HG03060 (cell line): Measurements from ENCODE around the gene NRSN2.

ENCODE experiments used
- ATAC-seq: cut with Tn5 transposase; IDR thresholded peaks from one replicate; pipeline ENCODE4 v1.9.1; 2021; ENCODE audit warnings: low read depth, moderate number of reproducible peaks; ENCODE audit not compliant: unreplicated experiment

Gene NRSN2, protein sequence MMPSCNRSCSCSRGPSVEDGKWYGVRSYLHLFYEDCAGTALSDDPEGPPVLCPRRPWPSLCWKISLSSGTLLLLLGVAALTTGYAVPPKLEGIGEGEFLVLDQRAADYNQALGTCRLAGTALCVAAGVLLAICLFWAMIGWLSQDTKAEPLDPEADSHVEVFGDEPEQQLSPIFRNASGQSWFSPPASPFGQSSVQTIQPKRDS

DNA sequence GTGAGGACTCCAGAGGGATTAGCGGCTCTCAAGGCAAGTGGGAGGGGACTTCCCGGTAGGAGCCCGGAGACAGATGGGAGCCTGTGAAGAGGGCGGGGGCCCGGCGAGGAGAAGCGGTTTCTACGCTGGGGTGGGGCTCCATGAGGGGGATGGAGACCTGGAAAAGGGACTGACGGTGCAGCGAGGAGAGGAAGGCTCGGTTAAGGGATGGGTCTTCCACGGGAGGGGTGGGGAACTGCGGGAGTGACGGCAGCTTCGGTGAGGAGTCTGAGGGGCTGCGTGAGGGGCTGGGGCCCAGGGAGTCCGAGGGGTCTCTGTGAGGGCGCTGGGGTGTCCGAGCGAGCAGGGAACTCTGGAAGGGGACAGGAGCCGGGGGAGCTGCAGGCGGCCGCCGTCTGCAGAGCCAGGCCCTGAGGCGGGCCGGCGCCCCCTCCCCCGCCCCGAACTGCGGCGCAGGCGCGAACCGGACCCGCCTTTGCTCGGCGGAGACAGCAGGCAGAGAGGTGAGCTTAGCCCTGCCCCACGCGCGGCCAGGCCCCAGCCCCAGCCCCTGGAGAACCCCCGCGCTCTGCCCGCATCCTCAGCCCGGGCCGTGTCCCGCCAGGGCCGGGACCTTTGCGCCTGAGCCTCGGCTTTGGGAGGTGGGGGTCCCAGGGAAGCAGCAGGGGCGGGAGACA lies at the start of gene NRSN2:
NRSN2 (plus strand) TSS at position 472 of the 677 bp plus-strand sequence. CDS start 2,533 bp downstream, outside the sequence.
- no peak for ATAC-seq

DNA sequence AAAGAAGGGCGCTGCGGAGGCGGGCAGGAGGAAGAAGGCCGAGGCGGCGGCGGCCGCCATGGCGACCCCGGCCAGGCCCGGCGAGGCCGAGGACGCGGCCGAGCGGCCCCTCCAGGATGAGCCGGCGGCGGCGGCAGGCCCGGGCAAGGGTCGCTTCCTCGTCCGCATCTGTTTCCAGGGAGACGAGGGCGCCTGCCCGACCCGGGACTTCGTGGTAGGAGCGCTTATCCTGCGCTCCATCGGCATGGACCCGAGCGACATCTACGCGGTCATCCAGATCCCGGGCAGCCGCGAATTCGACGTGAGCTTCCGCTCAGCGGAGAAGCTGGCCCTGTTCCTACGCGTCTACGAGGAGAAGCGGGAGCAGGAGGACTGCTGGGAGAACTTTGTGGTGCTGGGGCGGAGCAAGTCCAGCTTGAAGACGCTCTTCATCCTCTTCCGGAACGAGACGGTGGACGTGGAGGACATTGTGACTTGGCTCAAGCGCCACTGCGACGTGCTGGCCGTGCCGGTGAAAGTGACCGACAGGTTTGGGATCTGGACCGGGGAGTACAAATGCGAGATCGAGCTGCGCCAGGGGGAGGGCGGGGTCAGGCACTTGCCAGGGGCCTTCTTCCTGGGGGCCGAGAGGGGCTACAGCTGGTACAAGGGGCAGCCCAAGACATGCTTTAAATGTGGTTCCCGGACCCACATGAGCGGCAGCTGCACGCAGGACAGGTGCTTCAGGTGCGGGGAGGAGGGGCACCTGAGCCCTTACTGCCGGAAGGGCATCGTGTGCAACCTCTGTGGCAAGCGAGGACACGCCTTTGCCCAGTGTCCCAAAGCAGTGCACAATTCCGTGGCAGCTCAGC lies 48.8 kb upstream of the NRSN2 start:
- no peak for ATAC-seq

DNA sequence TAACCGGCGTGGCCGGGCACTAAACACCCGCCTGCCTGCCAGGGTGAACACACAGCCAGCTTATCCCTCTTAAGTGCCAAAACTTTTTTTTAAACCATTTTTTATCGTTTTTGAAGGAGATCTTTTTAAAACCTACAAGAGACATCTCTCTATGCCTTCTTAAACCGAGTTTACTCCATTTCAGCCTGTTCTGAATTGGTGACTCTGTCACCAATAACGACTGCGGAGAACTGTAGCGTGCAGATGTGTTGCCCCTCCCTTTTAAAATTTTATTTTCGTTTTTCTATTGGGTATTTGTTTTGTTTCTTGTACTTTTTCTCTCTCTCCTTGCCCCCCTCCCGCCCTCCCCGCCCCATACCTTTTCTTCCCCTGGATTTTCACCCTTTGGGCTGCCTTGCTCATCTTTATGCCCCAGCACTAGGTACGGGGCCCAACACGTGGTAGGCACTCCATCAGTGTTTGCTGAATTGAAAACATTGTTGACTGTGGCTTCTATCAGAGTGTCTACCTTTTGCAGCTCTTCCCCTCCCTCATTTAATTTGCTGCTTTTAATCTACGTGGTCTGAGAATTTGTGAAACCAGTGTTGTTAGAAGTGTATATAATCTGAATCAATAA lies 48.0 kb upstream of the NRSN2 start:
- no peak for ATAC-seq

DNA sequence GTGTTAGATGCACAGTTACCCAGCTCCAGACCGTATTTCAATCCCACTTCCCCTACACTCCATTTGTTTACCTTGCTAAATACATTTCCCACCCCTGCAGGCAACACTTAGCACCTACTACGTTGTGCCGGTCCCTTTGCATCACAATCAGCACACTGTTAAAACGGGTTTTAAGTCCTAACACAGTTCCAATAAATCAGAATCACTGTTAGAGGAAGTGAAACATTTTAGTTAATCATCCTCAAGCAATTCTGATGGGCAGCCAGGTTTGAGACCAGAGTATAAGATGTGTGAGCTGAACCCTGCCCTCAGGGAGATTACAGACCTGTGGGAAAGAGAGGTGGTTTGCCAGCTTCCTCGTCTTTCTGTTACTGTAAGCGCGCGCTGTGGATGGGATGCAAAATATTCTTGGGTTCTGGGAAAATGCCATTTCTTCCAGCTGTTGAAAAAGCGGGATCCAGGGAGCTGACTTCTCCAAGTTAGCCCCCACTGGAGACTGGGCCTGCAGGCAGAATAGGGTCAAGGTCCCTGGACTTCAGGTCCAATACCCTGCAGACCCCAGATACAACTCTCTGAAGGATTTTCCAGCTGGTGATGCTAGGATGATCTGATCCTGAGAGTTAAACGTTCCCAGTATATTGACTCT lies 46.4 kb upstream of the NRSN2 start:
- ATAC-seq: no peak

DNA sequence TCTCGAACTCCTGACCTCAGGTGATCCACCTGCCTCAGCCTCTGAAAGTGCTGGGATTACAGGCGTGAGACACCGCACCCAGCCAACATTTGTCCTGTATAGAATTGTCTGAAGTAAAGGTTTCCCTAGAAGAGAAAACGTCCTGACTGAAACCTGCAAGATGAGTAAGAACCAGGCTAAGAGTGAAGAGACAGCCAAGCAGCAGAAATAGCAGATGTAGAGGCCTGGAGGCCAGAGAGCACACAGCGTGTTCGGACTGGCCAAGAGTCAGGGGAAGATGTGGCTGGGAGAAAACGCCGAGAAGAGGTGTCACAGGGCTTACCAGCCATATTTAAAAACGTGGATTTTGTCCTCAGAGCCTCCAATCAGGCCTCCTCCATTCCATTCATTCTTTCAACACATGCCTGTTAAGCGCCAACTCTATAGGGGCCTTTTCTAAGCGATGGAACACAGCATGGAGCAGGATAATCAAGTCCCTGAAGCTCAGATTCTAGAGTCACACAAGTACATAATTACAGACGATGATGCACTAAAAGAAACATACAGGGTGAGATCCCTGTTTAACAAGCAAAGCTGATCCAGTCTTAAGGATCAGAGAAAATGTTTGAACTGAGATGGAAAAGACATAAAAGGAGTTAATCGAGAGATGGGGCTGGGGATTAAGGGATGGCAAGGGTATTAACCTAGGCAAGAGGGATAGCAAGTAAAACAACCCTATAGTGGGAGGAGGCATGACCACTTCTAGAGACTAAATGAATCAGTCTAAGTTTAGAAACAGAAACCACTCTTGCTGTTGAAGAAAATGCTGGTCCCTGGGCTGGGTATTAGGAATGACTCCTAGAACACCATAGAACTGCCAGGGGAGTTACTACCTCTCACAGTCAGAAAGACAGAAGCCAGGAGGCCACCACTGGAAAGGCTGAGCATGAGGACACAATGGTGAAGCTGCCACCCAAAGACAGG lies 44.7 kb upstream of the NRSN2 start:
- no peak for ATAC-seq

DNA sequence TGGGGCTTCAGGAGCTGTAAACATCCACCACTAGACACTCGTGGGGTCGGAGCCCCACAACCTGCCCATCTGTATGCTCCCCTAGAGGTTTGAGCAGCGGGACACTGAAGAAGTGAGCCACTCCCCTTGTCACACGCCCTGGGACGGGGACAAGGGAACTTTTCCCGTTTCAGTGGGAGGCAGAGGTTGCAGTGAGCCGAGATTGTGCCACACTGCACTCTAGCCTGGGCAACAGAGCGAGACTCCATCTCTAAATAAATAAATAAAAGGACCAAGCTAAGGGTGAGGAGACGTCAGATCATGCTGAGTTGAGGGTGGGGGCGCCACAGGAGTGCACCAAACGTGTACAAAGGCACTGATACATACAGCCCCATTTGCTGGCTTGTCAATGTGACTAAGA lies 41.2 kb upstream of the NRSN2 start:
- ATAC-seq: no peak

DNA sequence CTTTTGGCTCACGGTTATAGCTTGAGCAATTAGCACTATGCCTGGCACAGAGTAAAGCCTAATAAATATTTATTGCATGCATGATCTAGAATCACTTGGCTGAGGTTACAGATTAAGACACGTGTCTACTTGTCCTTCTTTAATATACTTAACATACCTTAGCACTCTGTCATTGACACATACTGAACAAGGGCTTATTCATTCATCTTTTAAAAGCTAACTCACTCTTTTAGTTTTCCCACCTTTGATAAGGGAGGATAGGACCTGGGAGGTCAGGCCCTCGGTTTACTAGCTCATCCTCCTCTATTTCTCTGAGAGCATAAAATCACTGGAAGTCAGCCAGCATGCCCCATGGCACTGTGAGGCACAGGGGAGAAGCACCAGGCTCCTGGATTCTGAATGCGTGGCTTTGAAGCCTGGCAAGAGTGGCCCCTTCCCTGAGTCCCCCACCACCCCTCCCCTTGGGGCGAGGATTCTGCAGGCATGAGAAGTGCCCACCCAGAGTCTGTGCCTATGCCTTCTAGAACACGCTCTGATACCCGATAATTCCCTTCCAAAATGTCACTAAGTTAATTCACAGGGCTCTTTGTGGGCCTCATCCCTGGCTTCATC lies 38.4 kb upstream of the NRSN2 start:
- no peak for ATAC-seq

DNA sequence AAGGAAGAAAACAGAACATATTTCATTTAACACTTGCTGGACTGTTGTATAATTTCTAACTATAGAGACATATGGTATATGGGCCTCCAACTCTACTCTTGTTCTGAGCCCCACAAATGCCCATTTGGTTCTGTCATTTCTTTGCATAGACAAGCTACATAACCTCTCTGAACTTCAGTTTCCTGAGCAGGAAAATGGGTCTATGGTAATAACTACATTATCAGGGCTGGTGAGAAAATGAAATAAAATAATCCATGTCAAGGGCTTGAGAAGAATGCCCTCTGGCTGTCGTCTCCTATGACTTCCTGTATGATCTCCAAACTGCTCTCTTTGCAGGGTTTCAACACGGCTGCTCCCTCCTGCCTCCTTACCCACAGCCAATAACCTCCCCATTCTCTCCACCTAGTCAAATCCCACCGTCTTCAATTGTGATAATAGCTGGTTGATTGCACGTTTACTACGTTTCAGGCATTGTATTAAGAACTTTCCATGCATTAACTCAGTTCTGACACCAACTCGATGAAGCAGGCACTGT lies 37.5 kb upstream of the NRSN2 start:
- ATAC-seq: no peak

DNA sequence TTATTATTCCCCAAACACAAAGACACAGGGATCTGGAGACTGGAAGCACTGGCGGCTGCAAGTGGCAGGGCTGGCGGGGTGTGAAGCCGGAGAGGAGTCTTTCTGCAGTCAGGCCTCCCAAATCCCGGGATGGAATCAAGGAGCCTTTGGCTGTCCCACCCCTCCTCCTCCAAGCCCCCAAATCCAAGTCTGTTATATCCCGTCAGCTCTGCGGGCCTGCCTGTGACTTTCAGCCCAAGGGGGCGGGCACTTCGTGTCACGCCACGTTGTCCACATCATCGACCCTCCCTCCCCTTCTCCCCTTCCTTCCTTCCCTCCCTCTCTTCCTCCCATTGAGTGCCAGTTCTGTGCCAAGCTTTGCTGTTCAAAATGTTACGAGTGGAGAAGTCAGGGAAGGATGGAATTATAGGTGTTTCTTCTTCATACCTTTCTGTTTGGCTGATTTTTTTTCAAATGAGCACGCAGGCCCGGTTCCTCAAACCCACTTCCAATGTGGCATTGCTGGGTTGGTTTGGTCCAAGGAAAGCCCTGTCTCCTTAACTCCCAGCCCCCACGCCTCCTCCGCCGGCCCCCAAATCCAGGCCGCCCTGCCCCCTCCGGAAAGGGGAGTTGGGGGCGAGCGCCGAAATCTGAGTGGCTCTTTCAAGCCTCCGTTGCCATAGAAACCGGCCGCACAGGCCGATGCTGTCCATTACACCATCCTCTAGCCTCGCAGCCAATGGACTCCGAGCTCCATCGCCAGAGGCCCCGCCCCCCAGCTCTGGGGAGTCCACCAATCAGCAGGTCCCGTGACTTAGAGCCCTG lies 36.9 kb upstream of the NRSN2 start:
- ATAC-seq: peak; percentile 90

DNA sequence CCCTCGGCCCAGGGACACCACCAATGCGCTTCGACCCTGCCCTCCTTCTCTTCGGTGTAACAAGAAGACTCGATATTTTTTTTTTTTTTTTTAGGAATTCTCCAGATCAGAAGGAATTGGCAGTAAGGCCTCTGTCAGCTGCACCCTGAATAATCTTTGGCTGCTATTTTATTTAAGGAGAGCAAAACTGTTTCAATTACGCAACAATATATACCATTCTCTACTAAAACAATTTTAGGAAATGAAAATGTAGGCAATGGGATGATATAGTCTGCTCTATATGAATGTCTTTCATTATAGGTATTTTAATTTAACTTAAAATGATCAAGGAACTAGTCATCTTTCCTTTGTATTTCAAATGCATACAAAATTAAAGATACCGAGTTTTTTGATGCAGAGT lies 36.3 kb upstream of the NRSN2 start:
- ATAC-seq: no peak

DNA sequence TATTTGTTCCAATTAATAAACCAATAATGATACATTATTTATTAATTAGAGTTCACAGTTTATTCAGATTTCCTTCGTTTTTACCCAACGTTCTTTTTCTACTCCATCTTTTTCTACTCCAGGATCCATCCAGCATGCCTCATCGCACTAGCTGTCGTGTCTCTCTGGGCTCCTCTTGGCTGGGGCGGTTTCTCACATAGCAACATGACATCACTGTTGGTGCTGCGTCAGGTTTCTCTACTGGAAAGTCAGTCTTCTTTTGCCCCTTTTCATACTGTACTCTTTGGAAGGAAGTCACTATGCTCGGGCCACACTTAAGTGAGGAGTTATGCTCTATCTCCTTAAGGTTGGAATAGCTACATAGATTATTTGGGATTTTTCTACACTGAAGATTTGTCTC lies 35.3 kb upstream of the NRSN2 start:
- ATAC-seq: no peak

DNA sequence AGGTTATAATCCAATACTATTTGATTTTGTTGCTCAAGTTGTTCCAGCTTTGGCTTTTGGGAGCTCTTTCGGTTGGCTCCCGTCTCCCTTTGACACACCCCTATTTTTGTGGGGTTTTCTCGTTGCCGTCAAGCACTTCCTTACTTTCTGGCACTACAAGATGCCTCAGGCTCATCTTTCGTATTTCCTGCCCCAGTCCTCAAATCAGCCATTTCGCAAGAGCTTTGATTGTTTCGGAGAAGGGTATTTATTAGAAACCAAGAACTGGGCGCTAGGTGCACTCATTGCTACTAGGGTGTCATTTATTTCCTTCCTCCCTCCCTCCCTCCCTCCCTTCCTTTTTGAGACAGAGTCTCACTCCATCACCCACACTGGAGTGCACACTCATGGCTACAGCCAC lies 34.8 kb upstream of the NRSN2 start:
- ATAC-seq: no peak

DNA sequence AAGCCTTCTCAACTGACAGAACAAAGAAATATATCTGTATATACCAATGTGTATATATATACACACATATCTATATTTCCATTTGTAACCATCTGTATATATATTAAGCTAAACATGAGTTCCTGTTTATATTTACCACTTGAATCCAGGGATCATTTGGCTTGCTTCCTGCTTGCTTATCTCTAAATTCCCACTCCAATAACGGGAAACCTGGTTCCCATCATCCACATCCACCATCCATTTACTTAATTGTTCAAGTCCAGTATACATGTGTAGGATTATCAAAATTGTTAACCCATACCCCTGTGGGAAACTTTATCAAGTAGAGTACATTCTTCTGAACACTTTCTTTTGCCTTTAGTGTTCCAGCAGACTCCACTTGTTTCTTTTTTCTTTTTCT lies 34.0 kb upstream of the NRSN2 start:
- no peak for ATAC-seq

DNA sequence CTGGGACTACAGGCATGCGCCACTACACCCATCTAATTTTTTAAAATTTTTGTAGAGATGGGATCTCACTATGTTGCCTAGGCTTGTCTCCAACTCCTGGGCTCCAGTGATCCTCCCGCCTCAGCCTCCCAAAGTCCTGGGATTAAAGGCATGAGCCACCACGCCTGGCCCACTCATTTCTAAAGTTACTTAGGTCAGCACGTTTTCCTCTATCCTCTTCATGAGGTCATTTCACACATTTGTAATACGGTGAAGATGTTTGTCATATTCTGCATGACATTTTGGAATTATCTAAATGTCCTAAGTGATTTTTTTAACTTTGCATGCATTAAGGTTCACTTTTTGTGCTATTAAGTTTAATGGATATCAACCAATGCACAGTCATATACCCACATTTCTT lies 33.5 kb upstream of the NRSN2 start:
- ATAC-seq: no peak

DNA sequence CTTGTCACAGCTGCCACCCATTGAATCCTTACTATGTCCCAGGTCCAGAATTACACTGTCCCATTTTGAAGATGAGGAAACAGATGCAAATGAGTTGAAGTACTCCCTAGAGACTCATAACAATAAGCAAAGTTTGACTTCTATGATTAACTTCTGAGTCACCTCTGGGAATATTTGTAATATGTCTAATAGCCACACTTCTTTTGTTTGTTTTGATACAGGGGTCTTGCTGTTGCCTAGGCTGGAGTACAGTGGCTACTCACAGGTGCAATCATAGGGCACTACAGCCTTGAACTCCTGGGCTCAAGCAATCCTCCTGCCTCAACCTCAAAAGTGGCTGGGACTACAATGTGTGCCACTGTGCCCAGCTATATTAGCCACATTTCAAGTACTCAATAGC lies 33.0 kb upstream of the NRSN2 start:
- no peak for ATAC-seq

DNA sequence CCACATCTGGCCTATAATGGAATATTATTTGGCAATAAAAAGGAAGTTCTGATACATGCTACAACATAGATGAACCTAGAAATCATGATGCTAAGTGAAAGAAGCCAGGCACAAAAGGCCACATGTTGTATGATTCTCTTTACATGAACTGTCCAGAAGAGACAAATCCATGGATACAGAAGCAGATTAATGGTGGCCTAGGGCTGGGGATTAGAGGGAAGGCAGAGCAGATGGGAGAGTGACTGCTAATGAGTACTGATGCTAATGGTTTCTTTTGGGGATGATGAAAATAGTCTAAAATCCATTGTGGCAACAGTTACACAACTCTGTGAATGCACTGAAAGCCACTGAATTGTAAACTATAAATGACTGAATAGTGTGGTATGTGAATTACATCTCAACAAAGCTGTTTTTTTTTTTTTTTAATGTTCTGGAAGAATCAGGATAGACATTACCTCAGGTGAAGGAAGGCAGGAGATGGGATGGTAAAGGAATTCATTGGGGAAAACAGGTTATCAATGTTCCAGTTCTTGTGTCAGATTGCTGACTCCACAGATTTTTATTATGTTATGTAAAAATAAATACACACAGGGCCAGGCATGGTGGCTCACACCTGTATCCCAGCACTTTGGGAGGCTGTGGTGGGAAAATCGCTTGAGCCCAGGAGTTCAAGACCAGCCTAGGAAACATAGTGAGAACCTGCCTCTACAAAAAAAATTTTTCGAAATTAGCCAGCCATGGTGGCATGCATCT lies 30.4 kb upstream of the NRSN2 start:
- ATAC-seq: no peak
